K562 (cell line): ENCODE results near the gene WDR70. TPM values are rescaled to one million over a fixed set of nuclear protein-coding genes. Genes with fewer than 3 reads are reported as not detected.

Source experiments
- ATAC-seq: fragments of 200-7000 bp; cut with Tn5 transposase; 3 replicates; pipeline ENCODE4 v1.9.1; 2020; ENCODE audit warnings: moderate library complexity
- BruUV-seq: library from RNA; stranded (reverse); fragments of 400-500 nt; replicated peaks from 2 replicates; lab custom pipeline; 2021; lab: Mats Ljungman, UMichigan
- CTCF ChIA-PET: fragments of 300-600 bp; formaldehyde crosslinking; extraction: SDS; loops from one replicate; lab custom pipeline; 2021; ENCODE audit warnings: low intra/inter-chr PET ratio; lab: Yijun Ruan, JAX
- POLR2A ChIA-PET: fragments of 300-600, 350-650 bp; sonication (Branson Sonifier 250); formaldehyde crosslinking; extraction: SDS; loops from one replicate; lab custom pipeline; 2021; ENCODE audit warnings: antibody characterized with exemption, inconsistent platforms; lab: Yijun Ruan, JAX
- DNase-seq, 4 experiments: peaks; one replicate each; pipeline versions ENCODE4 v3.0.0 to v3.0.0-alpha.2; 2011 to 2018; ENCODE audit warnings: low spot score in 3 of 4, mixed read lengths in 3 of 4; ENCODE audit errors: extremely low read depth in 1 of 4
- FAIRE-seq: peaks from 2 replicates; lab custom pipeline; 2011; peaks lifted over from hg19 to GRCh38; lab: Jason Lieb, UNC
- H2AFZ ChIP-seq: 2 replicates; pipeline ENCODE4 v1.6.0; 2011; ENCODE audit warnings: low read depth, low read length, control low read depth, inconsistent platforms
- H3K27ac ChIP-seq: fragments of 200-600 bp; 3 replicates; pipeline ENCODE4 v1.8.0; 2011; ENCODE audit warnings: low read depth, mild to moderate bottlenecking, control low read depth, inconsistent platforms, low read length, moderate library complexity, mixed read lengths; ENCODE audit errors: extremely low read depth
- H3K27me3 ChIP-seq, 2 experiments: fragments of 300-600 bp in 1 of 2; 2 replicates in 1 of 2; 3 replicates in 1 of 2; pipeline versions ENCODE4 v1.6.0 to v1.8.0; 2011; ENCODE audit warnings: inconsistent platforms in 2 of 2, low read length in 2 of 2, mild to moderate bottlenecking in 1 of 2, mixed read lengths in 1 of 2, moderate library complexity in 1 of 2; ENCODE audit not compliant: control insufficient read depth in 2 of 2, insufficient read depth in 2 of 2
- H3K36me3 ChIP-seq: fragments of 300-600 bp; 3 replicates; pipeline ENCODE4 v1.8.0; 2011; ENCODE audit warnings: mild to moderate bottlenecking, low read length, inconsistent platforms; ENCODE audit not compliant: control insufficient read depth, insufficient read depth
- H3K4me1 ChIP-seq, 2 experiments: fragments of 200-600 bp in 1 of 2; replicated peaks in 1 of 2; 2 replicates in 1 of 2; 3 replicates in 1 of 2; pipeline versions ENCODE4 v1.5.1 to v1.8.0; 2011; ENCODE audit warnings: inconsistent platforms in 2 of 2, low read length in 2 of 2, mild to moderate bottlenecking in 1 of 2, mixed read lengths in 1 of 2, moderate library complexity in 1 of 2; ENCODE audit not compliant: control insufficient read depth in 2 of 2, insufficient read depth in 2 of 2
- H3K4me2 ChIP-seq: 2 replicates; pipeline ENCODE4 v1.6.1; 2011; ENCODE audit warnings: low read length, control low read depth, inconsistent platforms, mixed read lengths; ENCODE audit not compliant: insufficient read depth
- H3K4me3 ChIP-seq: fragments of 200-600 bp; sonication (generic), shearing (Covaris generic); 2 replicates; pipeline ENCODE4 v1.5.1; 2016; ENCODE audit warnings: control low read depth, inconsistent platforms
- H3K79me2 ChIP-seq: fragments of 200-600 bp; 3 replicates; pipeline ENCODE4 v1.8.0; 2011; ENCODE audit warnings: low read length, inconsistent platforms; ENCODE audit not compliant: control insufficient read depth, insufficient read depth
- H3K9ac ChIP-seq, 2 experiments: 2 replicates each; pipeline versions ENCODE4 v1.6.0 to v1.6.1; 2011; ENCODE audit warnings: low read depth in 2 of 2, low read length in 2 of 2, control low read depth in 1 of 2, inconsistent platforms in 1 of 2, mild to moderate bottlenecking in 1 of 2, mixed read lengths in 1 of 2; ENCODE audit not compliant: insufficient read depth in 1 of 2
- H3K9me1 ChIP-seq: one replicate; pipeline ENCODE4 v1.6.0; 2011; ENCODE audit warnings: inconsistent platforms, mild to moderate bottlenecking, low read length, moderate library complexity; ENCODE audit not compliant: control insufficient read depth, insufficient read depth
- H3K9me3 ChIP-seq: replicated peaks from 2 replicates; pipeline ENCODE4 v1.5.1; 2011; ENCODE audit warnings: low read depth, low read length, inconsistent platforms; ENCODE audit not compliant: control insufficient read depth, insufficient read depth
- H4K20me1 ChIP-seq: replicated peaks from 2 replicates; pipeline ENCODE4 v1.6.1; 2011; ENCODE audit warnings: low read length, inconsistent platforms, mixed read lengths; ENCODE audit not compliant: control insufficient read depth, insufficient read depth
- ADNP ChIP-seq: fragments of 200-800 bp; sonication (Bioruptor generic); IDR thresholded peaks from 2 replicates; pipeline ENCODE4 v1.6.1; 2016; ENCODE audit warnings: missing genetic modification characterization, missing compliant biosample characterization
- CBFA2T2 ChIP-seq: fragments of 450-650 bp; conservative IDR thresholded peaks from 2 replicates; pipeline ENCODE4 v1.6.1; 2017; ENCODE audit warnings: mild to moderate bottlenecking
- CBFA2T3 ChIP-seq: fragments of 450-650 bp; IDR thresholded peaks from 2 replicates; pipeline ENCODE4 v1.6.1; 2017
- ELF1 ChIP-seq: fragments of 200-800 bp; sonication (Bioruptor generic); IDR thresholded peaks from 2 replicates; pipeline ENCODE4 v1.6.1; 2016; ENCODE audit warnings: missing genetic modification characterization, missing compliant biosample characterization
- GATAD2A ChIP-seq: fragments of 450-650 bp; IDR thresholded peaks from 2 replicates; pipeline ENCODE4 v1.6.1; 2017
- NBN ChIP-seq: fragments of 450-650 bp; IDR thresholded peaks from 2 replicates; pipeline ENCODE4 v1.6.1; 2016; ENCODE audit warnings: low read depth, mild to moderate bottlenecking
- NR2C1 ChIP-seq, 2 experiments: fragments of 450-650 bp; IDR thresholded peaks; 2 replicates each; pipeline ENCODE4 v1.6.1; 2017; ENCODE audit warnings: mild to moderate bottlenecking in 2 of 2, antibody characterized with exemption in 1 of 2, inconsistent platforms in 1 of 2, missing compliant biosample characterization in 1 of 2, missing genetic modification characterization in 1 of 2
- PURB ChIP-seq: sonication (generic); formaldehyde crosslinking; IDR thresholded peaks from 2 replicates; pipeline ENCODE4 v1.9.0; 2021; ENCODE audit warnings: low read depth, mild to moderate bottlenecking, missing genetic modification reagents
- YY1 ChIP-seq, 3 experiments: IDR thresholded peaks; 2 replicates each; pipeline ENCODE4 v1.6.1; 2011; ENCODE audit warnings: low read length in 2 of 3, mild to moderate bottlenecking in 2 of 3, moderate library complexity in 2 of 3, borderline replicate concordance in 1 of 3, control low read depth in 1 of 3, low read depth in 1 of 3; ENCODE audit not compliant: insufficient read depth in 3 of 3, insufficient replicate concordance in 2 of 3, control insufficient read depth in 1 of 3, insufficient read length in 1 of 3; ENCODE audit errors: extremely low read depth in 1 of 3
- ZC3H4 ChIP-seq: sonication (generic); formaldehyde crosslinking; IDR thresholded peaks from 2 replicates; pipeline ENCODE4 v1.9.0; 2021; ENCODE audit warnings: missing genetic modification reagents, borderline replicate concordance
- ZNF175 ChIP-seq: fragments of 200-800 bp; sonication (Bioruptor generic); IDR thresholded peaks from 2 replicates; pipeline ENCODE4 v1.6.1; 2016; ENCODE audit warnings: low read depth, mild to moderate bottlenecking, missing genetic modification characterization, missing compliant biosample characterization
- WGBS: fragments of 100-300 bp; shearing (Covaris generic); methylation state at CpG from one replicate; pipeline ENCODE4 v1.1.6; 2016; ENCODE audit warnings: low coverage, mixed read lengths; ENCODE audit not compliant: insufficient coverage; ENCODE audit errors: missing lambda C conversion rate; 5-methylcytosine and 5-hydroxymethylcytosine counted together
- in situ Hi-C: fragments of 300-500 bp; cut with MboI; formaldehyde crosslinking; loops from 4 replicates; pipeline ENCODE4 v1.15.0; 2018; ENCODE audit warnings: inconsistent platforms, mixed read lengths
- intact Hi-C: fragments of 100-400 bp; cut with micrococcal nuclease; formaldehyde crosslinking; loops from 2 replicates; pipeline ENCODE4 v1.14.2; 2022
- polyA plus RNA-seq, 8 experiments: library from polyadenylated mRNA; depleted of rRNA in 4 of 8; stranded (reverse) in 5 of 8; unstranded in 3 of 8; fragments of >200 nt; fragmentation: Nextera tagmentation in 2 of 8; fragmentation: Illumina TruSeq in 1 of 8; extraction: Ambion mirVana in 2 of 8; extraction: Trizol in 1 of 8; gene quantifications; 2 replicates each; pipeline versions ENCODE4 v1.2.1 to v1.2.3, GENCODE V29; 2011 to 2014; ENCODE audit warnings: inconsistent platforms in 1 of 8, missing spikeins in 1 of 8
- total RNA-seq, 7 experiments: library from RNA; depleted of rRNA in 6 of 7; stranded (reverse); fragments of >200 nt in 6 of 7; fragmentation: Illumina TruSeq in 2 of 7; extraction: Trizol in 2 of 7; gene quantifications; 2 replicates each; pipeline versions ENCODE4 v1.2.1 to v1.2.3, GENCODE V29; 2011 to 2021; ENCODE audit warnings: low replicate concordance in 1 of 7
- TF ChIP-seq, protein P1 (sequence below): sonication (generic); formaldehyde crosslinking; IDR thresholded peaks from 2 replicates; pipeline ENCODE4 v1.8.1; 2023; ENCODE audit warnings: mild to moderate bottlenecking, missing genetic modification reagents
- TF ChIP-seq, protein P2 (sequence below): fragments of 250-450 bp; sonication (Bioruptor Pico); IDR thresholded peaks from 2 replicates; pipeline ENCODE4 v1.4.0; 2020
- TF ChIP-seq, protein P3 (sequence below): IDR thresholded peaks from 3 replicates; pipeline ENCODE4 v1.6.1; 2011; ENCODE audit warnings: borderline replicate concordance, mild to moderate bottlenecking; ENCODE audit not compliant: insufficient read length, insufficient read depth
- TF ChIP-seq, protein P4 (sequence below): sonication (generic); IDR thresholded peaks from 2 replicates; pipeline ENCODE4 v1.6.1; 2016

Gene WDR70
- total and polyA plus RNA-seq, 9 of the 15 experiments (the other 6 are each of a cell fraction or from before 2014, with no cell fraction given): 16.8 to 46.6 (median 38.8) TPM

GRCh38 chr5:37712750-37713149 lies 333.6 kb downstream of the WDR70 start:
- Histone ChIP-seq H2AFZ (no peak overlapping the region), H3K9ac (no peak overlapping the region), H3K9me3 (no peaks in the 10 kb centered on the region), H3K27ac (no peak overlapping the region), H3K4me3 (no peak overlapping the region), H3K36me3 (no peaks in the 10 kb centered on the region)
- BruUV-seq: no TSS peak
- FAIRE-seq: no peak
- in situ Hi-C loops: no loop called here
- 59% methylated on average over 7 of the region's 7 CpGs for WGBS
- TF ChIP-seq YY1 (IDR thresholded peaks at IDR 0.05; ENCODE audit: borderline replicate concordance in 1 of 3, control insufficient read depth in 1 of 3, extremely low read depth in 1 of 3, insufficient read depth in 3 of 3, insufficient read length in 1 of 3, insufficient replicate concordance in 2 of 3, low read depth in 1 of 3, low read length in 2 of 3) (no peak), NBN (no peak), ELF1 (tag) (no peak), CBFA2T2 (no peak), NR2C1 (IDR thresholded peaks at IDR 0.05) (no peak), NR2C1 (tag; IDR thresholded peaks at IDR 0.05) (no peak), ZC3H4 (CRISPR knock-in tag) (no peak), CBFA2T3 (no peak), GATAD2A (no peak), ADNP (tag) (no peak), PURB (CRISPR knock-in tag) (no peak), ZNF175 (CRISPR knock-in tag) (no peak)
- TF ChIP-seq, protein P1, sequence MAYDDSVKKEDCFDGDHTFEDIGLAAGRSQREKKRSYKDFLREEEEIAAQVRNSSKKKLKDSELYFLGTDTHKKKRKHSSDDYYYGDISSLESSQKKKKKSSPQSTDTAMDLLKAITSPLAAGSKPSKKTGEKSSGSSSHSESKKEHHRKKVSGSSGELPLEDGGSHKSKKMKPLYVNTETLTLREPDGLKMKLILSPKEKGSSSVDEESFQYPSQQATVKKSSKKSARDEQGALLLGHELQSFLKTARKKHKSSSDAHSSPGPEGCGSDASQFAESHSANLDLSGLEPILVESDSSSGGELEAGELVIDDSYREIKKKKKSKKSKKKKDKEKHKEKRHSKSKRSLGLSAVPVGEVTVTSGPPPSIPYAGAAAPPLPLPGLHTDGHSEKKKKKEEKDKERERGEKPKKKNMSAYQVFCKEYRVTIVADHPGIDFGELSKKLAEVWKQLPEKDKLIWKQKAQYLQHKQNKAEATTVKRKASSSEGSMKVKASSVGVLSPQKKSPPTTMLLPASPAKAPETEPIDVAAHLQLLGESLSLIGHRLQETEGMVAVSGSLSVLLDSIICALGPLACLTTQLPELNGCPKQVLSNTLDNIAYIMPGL: no peak
- TF ChIP-seq, protein P2, sequence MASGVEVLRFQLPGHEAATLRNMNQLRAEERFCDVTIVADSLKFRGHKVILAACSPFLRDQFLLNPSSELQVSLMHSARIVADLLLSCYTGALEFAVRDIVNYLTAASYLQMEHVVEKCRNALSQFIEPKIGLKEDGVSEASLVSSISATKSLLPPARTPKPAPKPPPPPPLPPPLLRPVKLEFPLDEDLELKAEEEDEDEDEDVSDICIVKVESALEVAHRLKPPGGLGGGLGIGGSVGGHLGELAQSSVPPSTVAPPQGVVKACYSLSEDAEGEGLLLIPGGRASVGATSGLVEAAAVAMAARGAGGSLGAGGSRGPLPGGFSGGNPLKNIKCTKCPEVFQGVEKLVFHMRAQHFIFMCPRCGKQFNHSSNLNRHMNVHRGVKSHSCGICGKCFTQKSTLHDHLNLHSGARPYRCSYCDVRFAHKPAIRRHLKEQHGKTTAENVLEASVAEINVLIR: no peak
- TF ChIP-seq, protein P3, sequence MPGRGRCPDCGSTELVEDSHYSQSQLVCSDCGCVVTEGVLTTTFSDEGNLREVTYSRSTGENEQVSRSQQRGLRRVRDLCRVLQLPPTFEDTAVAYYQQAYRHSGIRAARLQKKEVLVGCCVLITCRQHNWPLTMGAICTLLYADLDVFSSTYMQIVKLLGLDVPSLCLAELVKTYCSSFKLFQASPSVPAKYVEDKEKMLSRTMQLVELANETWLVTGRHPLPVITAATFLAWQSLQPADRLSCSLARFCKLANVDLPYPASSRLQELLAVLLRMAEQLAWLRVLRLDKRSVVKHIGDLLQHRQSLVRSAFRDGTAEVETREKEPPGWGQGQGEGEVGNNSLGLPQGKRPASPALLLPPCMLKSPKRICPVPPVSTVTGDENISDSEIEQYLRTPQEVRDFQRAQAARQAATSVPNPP: no peak
- TF ChIP-seq, protein P4, sequence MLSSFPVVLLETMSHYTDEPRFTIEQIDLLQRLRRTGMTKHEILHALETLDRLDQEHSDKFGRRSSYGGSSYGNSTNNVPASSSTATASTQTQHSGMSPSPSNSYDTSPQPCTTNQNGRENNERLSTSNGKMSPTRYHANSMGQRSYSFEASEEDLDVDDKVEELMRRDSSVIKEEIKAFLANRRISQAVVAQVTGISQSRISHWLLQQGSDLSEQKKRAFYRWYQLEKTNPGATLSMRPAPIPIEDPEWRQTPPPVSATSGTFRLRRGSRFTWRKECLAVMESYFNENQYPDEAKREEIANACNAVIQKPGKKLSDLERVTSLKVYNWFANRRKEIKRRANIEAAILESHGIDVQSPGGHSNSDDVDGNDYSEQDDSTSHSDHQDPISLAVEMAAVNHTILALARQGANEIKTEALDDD: no peak
- TF ChIP-seq, all 486 proteins: peak for 0
- ChIA-PET POLR2A (interaction anchor here (0.6 to 1.6 kb wide), 2 partner anchors 14 to 27 kb away, joined by 3 read pairs; no protein-coding TSS in a partner anchor), CTCF (no interaction called here)
- Histone ChIP-seq H4K20me1 (no peaks in the 10 kb centered on the region), H3K4me2 (no peak overlapping the region), H3K27me3 (no peaks in the 10 kb centered on the region), H3K9me1 (no peaks in the 10 kb centered on the region), H3K79me2 (no peaks in the 10 kb centered on the region), H3K4me1 (no peaks in the 10 kb centered on the region)
- intact Hi-C loops: no loop called here
- DNase-seq (no peak), ATAC-seq (no peak)
